NCI-H2029 treated with DMSO at 0.1 percent for 48 hours (cell line): ENCODE measurements around the gene ACSL3.
"Not testable (repeated sequence)": the region's sequence is repeated elsewhere in the genome, so short reads cannot be mapped to it uniquely, and the experiment has no call there.

Source experiments
- DNase-seq: peaks from one replicate; lab custom pipeline; 2025; lab: John Stamatoyannopoulos, UW

ACSL3 gene

DNA sequence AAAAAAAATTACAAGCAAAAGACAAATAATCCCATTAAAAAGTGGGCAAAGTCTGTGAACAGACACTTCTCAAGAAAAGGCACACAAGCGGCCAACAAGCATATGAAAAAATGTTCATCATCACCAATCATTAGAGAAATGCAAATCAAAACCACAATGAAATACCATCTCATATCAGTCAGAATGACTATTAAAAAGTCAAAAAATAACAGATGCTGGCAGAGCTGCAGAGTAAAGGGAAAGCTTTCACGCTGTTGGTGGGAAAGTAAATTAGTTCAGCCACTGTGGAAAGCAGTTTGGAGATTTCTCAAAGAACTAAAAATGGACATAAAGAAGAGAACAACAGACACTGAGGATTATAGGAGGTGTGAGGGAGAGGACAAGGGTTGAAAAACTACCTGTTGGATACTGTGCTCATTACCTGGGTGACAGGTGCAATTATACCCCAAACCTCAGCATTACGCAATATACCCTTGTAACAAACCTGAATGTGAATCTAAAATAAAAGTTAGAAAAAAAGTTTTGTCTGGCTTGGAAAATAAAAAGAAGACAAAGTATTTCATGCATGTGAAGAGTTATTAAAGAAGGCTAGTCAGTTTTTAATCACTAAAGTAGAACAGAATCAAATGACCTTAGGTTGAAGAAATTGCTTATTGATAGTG is 8.7 kb upstream of the ACSL3 start:
- no peak for DNase-seq

DNA sequence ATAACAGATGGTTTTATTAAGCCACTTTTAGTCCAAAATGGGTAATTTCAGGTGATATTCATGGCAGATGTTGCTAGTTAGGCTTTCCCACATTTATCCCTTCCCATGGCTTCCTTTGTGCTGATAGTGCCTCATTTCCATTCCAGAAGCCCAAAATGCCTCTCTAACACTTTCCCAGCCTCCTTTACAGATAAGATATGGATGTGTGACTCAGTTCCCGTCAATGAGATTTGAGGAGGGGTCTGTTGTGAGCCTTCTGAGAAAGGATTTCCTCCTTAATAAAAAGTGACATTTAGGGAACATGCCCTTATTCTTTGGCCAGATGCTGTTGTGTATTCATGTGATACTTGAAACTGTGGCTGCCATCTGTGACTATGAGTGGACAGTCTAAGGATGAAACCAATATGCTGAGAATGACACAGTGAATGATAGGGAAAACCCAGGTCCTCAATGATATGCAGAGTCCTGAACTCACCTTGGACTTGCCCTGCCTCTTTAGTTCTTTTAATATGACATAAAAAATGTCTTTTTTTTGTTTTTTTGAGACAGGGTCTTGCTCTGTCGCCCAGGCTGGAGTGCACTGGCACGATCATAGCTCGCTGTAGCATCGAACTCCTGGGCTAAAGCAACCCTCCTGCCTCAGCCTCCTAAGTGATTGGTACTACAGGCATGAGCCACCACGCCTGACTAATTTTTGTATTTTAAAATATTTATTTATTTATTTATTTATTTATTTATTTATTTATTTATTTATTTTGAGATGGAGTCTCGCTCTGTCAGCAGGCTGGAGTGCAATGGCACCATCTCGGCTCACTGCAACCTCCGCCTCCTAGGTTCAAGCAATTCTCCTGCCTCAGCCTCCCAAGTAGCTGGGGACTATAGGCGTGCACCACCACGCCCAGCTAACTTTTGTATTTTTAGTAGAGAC is 5.8 kb upstream of the ACSL3 start:
- DNase-seq = no peak

DNA sequence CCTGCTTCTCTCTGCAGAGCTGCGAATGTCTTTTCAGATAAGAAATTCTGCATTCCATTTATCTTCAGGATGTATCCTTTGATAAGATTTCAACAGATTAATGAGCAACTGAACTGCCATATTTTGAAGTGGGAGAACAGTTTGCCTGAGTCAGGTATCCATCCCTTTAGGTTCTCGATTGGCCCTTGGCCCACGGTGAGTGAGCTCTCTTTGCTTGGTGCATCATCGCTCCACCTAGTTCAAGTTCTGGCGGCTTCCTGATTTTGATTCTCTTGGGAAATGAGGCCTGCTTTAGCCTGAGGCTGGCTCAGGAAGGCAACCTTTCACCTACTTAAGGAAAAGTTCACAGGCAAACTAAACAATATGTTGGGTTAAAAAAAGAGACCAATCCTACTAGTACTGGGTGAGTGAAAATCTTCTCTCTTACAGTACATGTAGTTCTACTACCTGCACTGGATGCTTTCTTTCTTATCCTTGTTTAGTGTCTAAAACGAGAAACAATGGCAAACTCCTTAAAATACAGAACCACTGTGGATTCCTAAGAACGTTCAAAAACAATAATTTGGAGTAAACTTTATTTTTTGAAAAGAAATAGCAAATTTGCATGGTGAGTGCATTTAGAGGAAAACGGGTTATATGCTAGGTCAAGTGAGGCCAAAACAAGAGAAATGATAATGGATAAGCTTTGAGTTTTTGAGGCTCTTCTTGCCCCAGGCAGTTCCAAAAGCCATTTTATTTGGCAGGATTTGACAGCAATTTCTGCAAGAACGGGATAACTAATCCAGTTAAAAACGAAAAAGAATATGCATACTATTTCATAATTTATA is 837 bp upstream of the ACSL3 start:
- DNase-seq = no peak

DNA sequence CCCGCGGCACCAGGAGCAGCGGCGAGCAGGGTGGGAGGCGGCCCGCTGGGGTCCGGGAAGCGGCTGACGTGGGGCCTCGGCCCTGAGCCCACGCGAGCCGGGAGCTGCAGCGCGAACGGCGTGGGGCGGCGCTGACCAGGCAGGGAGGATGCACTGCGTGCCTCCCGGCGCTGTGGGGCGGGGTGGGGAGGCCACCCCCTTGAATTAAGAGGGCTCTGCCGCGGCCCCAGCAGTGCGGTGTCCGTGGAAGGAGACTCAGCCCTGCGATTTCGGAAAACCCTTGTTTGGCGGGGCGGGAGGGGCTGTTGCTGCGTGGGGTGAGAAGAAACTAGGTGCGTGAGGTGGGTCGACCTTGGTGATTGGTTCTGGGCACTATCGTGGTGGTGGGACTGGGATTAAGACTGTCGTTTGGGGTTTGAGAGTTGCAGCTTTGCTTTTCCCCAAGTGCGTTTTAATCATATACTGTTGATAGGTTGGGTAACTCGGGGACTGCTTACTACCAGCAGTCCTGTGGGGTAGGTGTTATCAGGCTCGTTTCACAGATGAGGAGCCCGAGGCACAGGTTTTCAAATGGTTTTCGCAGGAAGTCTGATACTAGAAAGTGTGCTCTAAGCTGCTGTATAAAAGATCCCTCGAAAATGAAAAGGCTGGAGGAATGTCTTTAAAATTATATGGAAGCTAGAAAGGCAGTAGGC is 722 bp downstream of the ACSL3 start:
- DNase-seq = no peak

GRCh38 chr2:222862106-222862908 is 1.5 kb downstream of the ACSL3 start:
- DNase-seq = no peak

GRCh38 chr2:222862909-222863544 is 2.2 kb downstream of the ACSL3 start:
- DNase-seq = no peak

- DNase-seq = no peak
Observed at GRCh38 chr2:222864296-222864695, 3.5 kb downstream of the ACSL3 start.

- no peak for DNase-seq
Observed at GRCh38 chr2:222865301-222865700, 4.5 kb downstream of the ACSL3 start.

GRCh38 chr2:222866358-222866960 is 5.6 kb downstream of the ACSL3 start:
- no peak for DNase-seq

DNA sequence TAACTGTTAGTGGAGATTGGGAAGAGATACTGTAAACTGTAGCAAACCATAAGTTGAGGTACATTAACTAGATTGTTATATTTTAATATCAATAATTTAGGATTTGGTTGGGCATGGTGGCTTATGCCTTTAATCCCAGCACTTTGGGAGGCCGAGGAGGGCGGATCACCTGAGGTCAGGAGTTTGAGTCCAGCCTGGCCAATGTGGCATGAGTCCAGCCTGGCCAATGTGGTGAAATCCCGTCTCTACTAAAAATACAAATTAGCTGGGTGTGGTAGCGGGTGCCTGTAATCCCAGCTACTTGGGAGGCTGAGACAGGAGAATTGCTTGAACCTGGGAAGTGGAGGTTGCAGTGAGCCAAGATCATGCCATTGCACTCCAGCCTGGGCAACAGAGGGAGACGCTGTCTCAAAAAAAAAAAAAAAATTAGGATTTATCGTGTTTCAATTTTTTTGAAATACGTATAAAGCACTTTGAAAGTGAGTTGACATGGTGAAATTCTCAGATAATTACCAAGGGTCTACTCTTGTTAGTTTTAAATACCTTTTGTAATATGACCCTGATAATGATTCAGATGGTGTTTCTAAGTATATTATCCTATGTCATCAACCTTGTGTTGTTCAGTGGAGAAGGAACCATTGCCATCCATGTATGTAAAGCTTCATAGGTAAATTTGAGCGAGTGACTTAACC is 7.9 kb downstream of the ACSL3 start:
- DNase-seq = not testable (repeated sequence)

- no peak for DNase-seq
Observed at GRCh38 chr2:222869252-222869560, 8.4 kb downstream of the ACSL3 start.

- DNase-seq = no peak
Observed at GRCh38 chr2:222871291-222871690, 10.5 kb downstream of the ACSL3 start.

DNA sequence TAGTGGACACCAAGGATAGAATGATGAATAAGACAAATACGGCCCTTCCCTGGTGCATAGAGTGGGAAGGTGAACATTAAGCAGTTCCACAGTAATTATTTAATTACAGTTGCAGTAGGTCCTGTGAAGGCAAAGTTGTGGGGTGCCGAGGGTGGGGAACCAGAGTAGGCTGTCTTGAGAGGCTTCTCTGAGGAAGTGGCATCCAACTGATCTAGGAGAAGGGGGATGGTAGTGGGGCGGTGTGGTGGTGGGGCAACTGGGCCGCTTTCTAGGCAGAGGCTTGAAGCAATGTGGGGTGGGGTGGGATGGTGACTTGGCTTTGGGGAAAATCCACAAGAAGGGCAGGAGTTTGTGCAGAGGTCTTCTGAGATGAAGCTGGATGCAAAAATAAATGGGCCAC is 11.7 kb downstream of the ACSL3 start:
- no peak for DNase-seq

- DNase-seq = no peak
Observed at GRCh38 chr2:222875482-222875881, 14.6 kb downstream of the ACSL3 start.

DNA sequence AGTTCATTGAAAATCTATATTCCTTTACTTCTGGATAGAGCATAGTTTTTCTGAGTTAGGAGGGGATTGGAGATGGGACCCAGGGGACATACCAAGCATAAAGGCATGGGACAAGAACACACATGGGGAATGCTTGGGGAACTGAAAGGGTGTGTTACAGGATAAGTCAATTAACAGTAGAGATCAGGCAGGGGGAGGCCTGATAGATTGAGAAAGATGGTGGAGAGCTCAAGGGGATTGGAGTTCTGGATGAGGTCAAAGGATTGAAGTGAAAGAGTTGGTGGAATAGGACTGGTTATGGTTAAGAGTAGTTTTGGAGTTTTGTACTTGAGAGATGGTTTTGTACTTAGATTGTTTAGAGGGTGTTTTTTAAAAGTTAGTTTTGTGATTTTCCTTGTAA is 16.1 kb downstream of the ACSL3 start:
- no peak for DNase-seq

- no peak for DNase-seq
Observed at GRCh38 chr2:222877556-222878300, 16.9 kb downstream of the ACSL3 start.

- DNase-seq = no peak
Observed at GRCh38 chr2:222878301-222878876, 17.6 kb downstream of the ACSL3 start.

GRCh38 chr2:222878877-222879603 is 18.2 kb downstream of the ACSL3 start:
- DNase-seq = no peak
